Measurements from ENCODE around the gene BAIAP2. TPM values are rescaled to one million over a fixed set of nuclear protein-coding genes. Genes with fewer than 3 reads are reported as not detected.

Gene BAIAP2
- polyA plus RNA-seq, 1 donor from 2014 or later, result 17.5 TPM

DNA sequence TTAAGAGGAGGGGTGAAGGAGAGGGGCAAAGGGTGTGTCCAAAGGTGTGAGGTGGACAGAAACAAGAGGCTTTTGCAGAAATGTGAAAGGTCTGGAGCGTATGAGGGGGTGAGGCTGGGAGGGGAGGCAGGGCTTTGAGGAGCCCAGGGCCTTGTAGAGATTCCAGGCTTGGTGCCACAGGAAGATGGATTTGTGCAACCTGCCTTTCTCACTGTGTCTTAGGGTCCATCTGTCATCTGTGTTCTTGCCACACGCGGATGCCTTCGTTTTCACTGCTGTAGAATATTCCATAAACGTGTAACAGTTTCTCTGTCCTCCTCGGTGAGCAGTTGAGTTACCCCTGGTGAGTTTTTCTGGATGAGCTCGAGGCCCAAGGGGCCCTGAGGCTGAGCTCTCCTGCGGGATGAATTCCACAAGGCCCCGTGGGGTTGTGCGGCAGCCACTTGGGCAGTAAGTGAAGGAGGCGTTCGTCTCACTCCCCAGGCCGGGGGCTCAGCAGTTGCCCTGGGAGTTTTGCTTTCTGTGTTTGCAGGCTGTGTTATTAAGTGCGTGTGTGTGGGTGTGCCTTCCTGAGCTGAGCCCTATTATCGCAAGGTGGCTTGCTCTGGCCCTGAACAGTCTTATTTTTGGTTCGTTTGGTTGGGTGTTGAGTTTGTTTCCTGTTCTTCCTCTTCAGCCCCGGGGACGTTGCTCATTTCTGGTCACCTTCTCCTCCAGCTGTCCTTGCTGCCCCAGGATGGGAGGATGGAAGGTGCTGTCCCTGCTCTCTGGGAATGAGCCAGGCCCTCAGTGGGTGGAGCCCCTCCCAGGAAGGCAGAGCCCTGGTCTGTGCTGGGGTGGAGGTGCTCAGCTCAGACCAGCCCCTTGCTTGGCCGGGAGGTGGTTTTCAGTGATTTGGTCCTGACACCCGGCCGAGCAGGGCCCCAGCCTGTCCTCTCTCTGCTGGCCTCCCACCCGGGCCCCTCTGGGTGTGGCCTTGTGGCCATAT lies 28.4 kb downstream of the BAIAP2 start:
- H3K27me3 ChIP-seq (ENCODE audit: insufficient read depth, low read depth, low read length), result no peaks in the 10 kb centered on the region
- H3K4me3 ChIP-seq (ENCODE audit: low read length), result no peak overlapping the region
- H4K20me1 ChIP-seq (ENCODE audit: insufficient read depth), result no peaks in the 10 kb centered on the region
- TF ChIP-seq EP300 (conservative IDR thresholded peaks at IDR 0.05; ENCODE audit: poor library complexity, severe bottlenecking), result no peak
- no peak for TF ChIP-seq RAD21 (conservative IDR thresholded peaks at IDR 0.05)
- TF ChIP-seq SMC3 (conservative IDR thresholded peaks at IDR 0.05; ENCODE audit: poor library complexity), result no peak
- no peak for TF ChIP-seq POLR2AphosphoS5 (IDR thresholded peaks at IDR 0.05)
- no peak for TF ChIP-seq EZH2 (IDR thresholded peaks at IDR 0.05; ENCODE audit: borderline replicate concordance, insufficient read depth, low read length, poor library complexity, severe bottlenecking)
- no peak for TF ChIP-seq TAF1 (IDR thresholded peaks at IDR 0.05; ENCODE audit: low read depth)
- H3K79me2 ChIP-seq (replicated peaks; ENCODE audit: insufficient read depth, low read length), result peaks cover 10% of the 10 kb centered on the region
- H3K9me2 ChIP-seq (ENCODE audit: insufficient read depth, low read length), result no peaks in the 10 kb centered on the region
- no peaks in the 10 kb centered on the region for H3K9me3 ChIP-seq (ENCODE audit: low read length)
- H3K27ac ChIP-seq (ENCODE audit: low read length), result no peak overlapping the region
- no peak overlapping the region for H2AFZ ChIP-seq (ENCODE audit: low read depth, low read length)
- no peak overlapping the region for H3K9ac ChIP-seq (ENCODE audit: low read length)
- H3K36me3 ChIP-seq (ENCODE audit: insufficient read depth, low read length), result no peaks in the 10 kb centered on the region
- H3K4me2 ChIP-seq (ENCODE audit: low read length), result no peak overlapping the region
- H3F3A ChIP-seq (ENCODE audit: insufficient read depth, low read length, poor library complexity, severe bottlenecking), result no peaks in the 10 kb centered on the region

DNA sequence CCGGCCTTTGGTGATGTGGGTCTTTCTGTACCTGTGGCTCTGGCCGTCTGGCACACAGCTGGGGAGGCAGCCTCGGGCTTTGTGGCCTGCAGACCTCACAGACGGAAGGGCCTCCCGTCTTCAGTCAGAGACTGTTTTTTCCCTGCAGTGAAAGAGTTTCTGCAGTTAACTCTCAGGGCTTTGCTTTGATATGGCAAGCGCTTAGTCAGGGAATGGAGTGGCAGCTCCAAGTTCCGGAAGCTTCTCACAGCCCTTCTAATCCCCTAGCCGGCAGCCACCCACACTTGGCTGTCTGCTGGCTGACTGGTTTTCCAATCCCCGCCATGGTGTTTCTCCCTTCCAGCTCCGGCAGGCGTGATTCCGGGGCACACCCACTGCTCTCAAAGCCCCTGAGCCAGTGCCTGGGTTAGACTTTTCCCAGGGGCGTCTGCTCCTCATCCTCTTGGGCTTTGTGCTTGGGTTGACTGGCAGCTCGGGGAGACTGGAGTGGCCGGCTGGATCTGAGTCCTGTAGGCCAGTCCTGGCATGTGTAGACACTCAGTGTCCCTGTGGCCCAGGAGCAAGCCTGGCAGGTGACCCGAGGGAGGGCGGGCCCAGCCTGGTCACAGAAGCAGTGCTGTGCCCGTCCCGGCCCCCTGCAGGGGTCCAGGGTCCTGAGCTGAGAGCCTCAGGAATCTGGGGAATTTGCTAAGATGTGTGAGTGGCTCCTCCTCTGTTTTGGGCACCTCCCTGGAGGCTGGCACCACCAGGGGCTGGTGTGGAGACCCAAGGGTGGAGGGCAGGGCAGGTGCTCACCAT lies 29.9 kb downstream of the BAIAP2 start:
- H3K27me3 ChIP-seq (ENCODE audit: insufficient read depth, low read depth, low read length), result no peaks in the 10 kb centered on the region
- no peaks in the 10 kb centered on the region for H4K20me1 ChIP-seq (ENCODE audit: insufficient read depth)
- no peak overlapping the region for H3K27ac ChIP-seq (ENCODE audit: low read length)
- no peak overlapping the region for H3K9ac ChIP-seq (ENCODE audit: low read length)
- no peaks in the 10 kb centered on the region for H3K9me3 ChIP-seq (ENCODE audit: low read length)
- no peak for TF ChIP-seq SMC3 (conservative IDR thresholded peaks at IDR 0.05; ENCODE audit: poor library complexity)
- TF ChIP-seq, protein P1, sequence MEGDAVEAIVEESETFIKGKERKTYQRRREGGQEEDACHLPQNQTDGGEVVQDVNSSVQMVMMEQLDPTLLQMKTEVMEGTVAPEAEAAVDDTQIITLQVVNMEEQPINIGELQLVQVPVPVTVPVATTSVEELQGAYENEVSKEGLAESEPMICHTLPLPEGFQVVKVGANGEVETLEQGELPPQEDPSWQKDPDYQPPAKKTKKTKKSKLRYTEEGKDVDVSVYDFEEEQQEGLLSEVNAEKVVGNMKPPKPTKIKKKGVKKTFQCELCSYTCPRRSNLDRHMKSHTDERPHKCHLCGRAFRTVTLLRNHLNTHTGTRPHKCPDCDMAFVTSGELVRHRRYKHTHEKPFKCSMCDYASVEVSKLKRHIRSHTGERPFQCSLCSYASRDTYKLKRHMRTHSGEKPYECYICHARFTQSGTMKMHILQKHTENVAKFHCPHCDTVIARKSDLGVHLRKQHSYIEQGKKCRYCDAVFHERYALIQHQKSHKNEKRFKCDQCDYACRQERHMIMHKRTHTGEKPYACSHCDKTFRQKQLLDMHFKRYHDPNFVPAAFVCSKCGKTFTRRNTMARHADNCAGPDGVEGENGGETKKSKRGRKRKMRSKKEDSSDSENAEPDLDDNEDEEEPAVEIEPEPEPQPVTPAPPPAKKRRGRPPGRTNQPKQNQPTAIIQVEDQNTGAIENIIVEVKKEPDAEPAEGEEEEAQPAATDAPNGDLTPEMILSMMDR (IDR thresholded peaks at IDR 0.05; ENCODE audit: poor library complexity, severe bottlenecking), result no peak
- TF ChIP-seq RAD21 (conservative IDR thresholded peaks at IDR 0.05), result no peak
- TF ChIP-seq EP300 (conservative IDR thresholded peaks at IDR 0.05; ENCODE audit: poor library complexity, severe bottlenecking), result no peak
- no peak for TF ChIP-seq POLR2AphosphoS5 (IDR thresholded peaks at IDR 0.05)
- no peak for TF ChIP-seq EZH2 (IDR thresholded peaks at IDR 0.05; ENCODE audit: borderline replicate concordance, insufficient read depth, low read length, poor library complexity, severe bottlenecking)
- no peak for TF ChIP-seq MXI1 (conservative IDR thresholded peaks at IDR 0.05; ENCODE audit: poor library complexity, severe bottlenecking)
- no peak for TF ChIP-seq TAF1 (IDR thresholded peaks at IDR 0.05; ENCODE audit: low read depth)
- TF ChIP-seq, protein P2, sequence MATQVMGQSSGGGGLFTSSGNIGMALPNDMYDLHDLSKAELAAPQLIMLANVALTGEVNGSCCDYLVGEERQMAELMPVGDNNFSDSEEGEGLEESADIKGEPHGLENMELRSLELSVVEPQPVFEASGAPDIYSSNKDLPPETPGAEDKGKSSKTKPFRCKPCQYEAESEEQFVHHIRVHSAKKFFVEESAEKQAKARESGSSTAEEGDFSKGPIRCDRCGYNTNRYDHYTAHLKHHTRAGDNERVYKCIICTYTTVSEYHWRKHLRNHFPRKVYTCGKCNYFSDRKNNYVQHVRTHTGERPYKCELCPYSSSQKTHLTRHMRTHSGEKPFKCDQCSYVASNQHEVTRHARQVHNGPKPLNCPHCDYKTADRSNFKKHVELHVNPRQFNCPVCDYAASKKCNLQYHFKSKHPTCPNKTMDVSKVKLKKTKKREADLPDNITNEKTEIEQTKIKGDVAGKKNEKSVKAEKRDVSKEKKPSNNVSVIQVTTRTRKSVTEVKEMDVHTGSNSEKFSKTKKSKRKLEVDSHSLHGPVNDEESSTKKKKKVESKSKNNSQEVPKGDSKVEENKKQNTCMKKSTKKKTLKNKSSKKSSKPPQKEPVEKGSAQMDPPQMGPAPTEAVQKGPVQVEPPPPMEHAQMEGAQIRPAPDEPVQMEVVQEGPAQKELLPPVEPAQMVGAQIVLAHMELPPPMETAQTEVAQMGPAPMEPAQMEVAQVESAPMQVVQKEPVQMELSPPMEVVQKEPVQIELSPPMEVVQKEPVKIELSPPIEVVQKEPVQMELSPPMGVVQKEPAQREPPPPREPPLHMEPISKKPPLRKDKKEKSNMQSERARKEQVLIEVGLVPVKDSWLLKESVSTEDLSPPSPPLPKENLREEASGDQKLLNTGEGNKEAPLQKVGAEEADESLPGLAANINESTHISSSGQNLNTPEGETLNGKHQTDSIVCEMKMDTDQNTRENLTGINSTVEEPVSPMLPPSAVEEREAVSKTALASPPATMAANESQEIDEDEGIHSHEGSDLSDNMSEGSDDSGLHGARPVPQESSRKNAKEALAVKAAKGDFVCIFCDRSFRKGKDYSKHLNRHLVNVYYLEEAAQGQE (IDR thresholded peaks at IDR 0.05; ENCODE audit: borderline replicate concordance), result no peak
- H3K79me2 ChIP-seq (replicated peaks; ENCODE audit: insufficient read depth, low read length), result peaks cover 10% of the 10 kb centered on the region
- no peak overlapping the region for H2AFZ ChIP-seq (ENCODE audit: low read depth, low read length)
- H3K4me3 ChIP-seq (ENCODE audit: low read length), result no peak overlapping the region
- no peak overlapping the region for H3K4me2 ChIP-seq (ENCODE audit: low read length)
- H3K36me3 ChIP-seq (ENCODE audit: insufficient read depth, low read length), result no peaks in the 10 kb centered on the region
- no peaks in the 10 kb centered on the region for H3K9me2 ChIP-seq (ENCODE audit: insufficient read depth, low read length)
- no peaks in the 10 kb centered on the region for H3F3A ChIP-seq (ENCODE audit: insufficient read depth, low read length, poor library complexity, severe bottlenecking)
